GM18907 (cell line): ENCODE results near the gene ABCA3.

Source experiments
- ATAC-seq: cut with Tn5 transposase; IDR thresholded peaks from one replicate; pipeline ENCODE4 v1.9.1; 2021; ENCODE audit warnings: mild to moderate bottlenecking, moderate library complexity; ENCODE audit not compliant: unreplicated experiment

The ABCA3 gene

DNA sequence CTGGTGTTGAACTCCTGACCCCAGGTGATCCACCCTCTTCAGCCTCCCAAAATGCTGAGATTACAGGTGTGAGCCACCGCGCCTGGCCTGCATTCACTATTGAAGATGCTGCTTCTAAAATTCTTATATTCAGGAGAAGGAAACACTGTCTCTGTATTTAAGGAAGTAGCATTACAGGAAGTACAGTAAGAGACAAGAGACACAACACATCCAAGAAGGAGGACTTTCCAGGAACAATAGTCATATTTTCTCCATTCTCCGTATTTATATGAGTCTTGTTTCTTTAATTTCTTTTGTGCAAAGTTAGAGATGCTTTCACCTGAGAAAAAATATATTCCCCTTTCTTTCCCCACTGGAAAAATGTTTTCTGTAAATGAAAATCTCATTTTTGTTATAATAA, 18.3 kb upstream of the ABCA3 start:
- no peak for ATAC-seq

DNA sequence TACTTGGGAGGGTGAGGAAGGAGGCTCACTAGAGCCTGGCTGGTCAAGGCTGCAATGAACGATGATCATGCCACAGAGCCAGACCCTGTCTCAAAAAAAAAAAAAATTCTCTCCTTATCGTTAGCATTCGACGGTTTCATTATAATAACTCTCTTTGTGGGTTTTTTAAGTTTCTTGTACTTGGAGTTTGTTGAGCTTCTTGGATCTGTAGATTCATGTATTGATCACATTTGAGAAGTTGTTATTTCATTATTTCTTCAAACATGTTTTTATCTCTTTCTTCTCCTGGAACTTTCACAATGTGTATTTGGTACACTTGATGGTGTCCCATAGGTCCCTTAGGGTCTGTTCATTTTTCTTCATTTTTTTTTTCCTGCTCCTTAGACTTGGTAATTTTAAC, 16.8 kb upstream of the ABCA3 start:
- no peak for ATAC-seq

DNA sequence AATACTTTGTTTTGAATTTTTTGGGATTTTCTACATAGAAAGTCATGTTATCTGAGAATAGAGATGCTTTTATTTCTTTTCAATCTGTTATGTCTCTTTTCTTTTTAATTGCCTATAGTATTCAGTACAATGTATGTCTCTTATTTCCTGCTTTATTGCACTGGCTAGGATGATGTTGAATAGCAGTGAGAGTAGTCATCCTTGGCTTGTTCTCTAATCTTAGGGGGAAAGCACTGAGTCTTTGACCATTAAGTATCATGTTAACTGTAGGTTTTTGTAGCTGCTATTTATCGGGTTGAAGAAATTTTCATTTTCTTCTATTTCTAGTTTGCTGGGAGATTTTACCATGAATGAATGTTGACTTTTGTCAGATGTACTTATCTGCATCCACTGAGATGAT, 10.0 kb upstream of the ABCA3 start:
- ATAC-seq, result no peak

DNA sequence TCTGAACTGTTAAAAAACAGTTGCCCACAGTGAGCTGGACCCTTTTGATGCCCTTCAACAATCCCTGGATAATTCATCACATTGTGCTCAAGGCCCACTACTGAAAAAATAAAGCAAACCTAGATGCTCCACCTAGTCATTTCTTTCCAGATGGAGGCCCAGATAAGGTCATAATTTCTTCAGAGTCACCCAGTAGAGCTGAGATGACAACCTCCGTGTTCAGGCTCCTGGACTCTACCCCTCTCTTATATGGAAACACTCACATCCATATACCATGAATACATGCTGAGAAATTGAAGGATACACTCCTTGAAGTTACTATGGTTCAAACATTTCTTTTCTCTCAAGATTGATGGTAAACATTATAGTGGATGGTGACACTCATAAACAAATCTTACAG, 2.7 kb upstream of the ABCA3 start:
- ATAC-seq, result no peak

DNA sequence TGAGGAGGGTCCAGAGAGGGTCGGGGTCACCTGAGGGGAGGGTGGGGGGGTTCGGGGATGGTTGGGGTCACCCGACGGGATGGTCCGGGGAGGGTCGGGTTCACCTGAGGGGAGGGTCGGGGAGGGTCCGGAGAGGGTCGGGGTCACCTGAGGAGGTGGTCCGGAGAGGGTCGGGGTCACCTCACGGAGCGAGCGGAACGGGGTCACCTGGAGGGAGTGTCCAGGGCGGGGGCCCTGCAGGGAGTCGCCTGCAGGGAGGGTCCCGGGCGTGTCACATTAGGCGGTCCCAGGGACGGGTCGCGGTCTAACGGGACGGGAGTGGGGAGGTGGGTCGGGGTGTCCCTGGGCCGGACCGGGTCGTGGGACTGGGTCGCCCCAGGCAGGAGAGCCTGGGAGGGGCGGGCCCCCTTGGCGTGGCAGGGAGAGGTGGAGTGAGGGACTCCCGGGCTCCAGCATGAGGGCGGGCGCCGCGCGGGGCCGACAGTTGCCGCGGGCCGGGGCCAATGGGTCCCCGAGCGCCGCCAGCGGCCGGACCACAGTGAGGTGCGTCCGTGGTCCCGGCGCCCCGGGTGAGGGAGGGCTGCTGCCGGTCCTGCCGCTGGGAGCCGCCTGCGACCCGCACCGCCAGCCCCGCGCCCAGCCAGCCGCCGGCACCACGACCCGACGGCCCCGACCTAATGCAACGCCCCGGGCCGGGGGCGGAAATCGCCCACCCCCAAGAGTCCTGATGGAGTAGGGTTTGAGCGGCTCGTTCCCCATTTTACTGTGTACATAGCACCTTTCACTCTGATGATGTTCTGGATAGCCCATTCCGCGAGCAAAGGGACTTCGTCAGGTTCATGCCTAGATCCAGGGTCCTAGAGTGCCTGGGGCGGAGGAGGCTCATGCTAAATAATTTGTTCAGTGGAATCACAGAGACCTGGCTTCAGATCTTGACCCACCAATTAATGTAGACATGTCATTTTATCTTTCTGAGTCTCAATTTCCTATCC, 1.2 kb upstream of the ABCA3 start:
- no peak for ATAC-seq

DNA sequence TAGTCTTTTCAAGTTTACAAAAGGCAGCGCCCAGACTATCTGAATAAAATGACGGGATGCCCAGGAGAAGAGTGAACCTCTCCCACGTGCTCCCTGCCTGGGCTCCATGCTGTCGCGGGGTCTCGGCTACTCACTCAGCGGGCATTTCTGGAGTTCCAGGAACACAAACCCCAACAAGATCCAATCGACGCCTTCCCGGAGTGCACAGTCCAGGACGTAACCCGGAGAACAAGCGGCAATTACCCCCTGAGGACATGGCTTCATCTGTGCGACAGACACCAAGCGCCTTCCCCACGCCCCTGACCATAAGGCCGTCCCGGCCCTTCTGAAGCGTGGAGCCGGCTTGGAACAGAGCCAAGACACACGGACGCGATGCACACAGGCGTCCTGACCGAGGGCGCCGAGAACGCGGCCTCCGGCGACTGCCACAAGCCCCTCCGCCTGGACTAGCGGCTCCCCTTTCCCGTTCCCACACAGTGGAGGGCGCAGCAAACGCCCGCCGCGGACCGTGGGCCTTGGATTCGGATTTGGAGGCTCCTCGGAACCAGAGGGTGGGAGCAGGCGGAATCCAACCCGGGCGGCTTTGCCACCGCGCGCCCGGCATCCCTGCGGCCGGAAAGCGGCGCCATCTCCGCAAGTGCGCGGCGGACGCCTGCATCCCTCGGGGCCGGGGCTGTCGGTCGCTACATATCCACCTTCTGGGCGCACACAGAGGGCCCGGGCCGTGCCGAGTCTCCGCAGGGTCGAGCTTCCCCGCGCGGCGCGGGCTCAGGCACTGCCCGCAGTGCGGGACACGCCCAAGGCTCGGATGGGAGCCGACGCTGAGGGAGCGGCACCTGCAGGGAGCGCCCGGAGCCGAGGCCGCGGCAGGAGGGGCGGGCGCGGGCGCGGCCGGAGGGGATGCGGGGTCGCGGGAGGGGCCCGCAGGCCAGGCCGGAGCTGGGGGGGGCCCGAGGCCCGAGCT, 725 bp downstream of the ABCA3 start:
- ATAC-seq, result peak; percentile 38

DNA sequence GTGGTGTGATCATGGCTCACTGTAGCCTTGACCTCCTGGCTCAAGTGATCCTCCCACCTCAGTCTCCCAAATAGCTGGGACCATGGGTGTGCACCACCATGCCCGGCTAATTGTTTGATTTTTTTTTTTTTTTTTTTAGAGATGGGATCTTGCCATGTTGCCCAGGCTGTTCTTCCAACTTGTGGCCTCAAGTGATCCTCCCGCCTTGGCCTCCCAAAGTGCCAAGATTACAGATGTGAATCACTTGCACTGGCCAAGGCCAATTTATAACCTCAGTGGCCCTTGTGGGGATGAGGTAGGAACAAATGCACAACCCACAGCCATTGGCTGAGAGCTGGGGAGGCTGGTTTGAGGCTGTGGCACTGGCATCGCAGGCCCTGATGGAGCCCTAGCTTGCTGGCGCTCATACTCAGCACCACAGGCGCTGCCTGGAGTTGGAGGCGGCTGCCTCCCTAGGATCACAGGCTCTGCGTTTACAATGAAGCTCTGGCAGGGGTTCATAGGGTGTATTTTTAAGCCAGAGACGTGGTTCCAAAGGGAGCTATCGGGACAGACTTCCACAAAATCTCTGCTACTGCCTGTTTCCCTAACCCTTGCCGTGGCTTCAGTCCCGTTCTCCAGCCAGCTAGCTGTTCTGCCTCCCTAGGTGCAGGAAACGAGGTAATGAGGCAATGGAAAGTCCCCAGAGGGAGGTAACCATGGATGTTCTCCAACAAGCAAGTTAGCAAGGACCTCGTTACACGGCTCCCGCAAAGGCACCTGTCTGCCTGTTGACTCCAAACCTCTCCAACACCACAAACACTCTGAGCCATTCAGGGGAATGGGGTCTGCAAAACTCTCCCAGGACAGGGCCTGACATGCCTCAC, 2.9 kb downstream of the ABCA3 start:
- ATAC-seq, result no peak

DNA sequence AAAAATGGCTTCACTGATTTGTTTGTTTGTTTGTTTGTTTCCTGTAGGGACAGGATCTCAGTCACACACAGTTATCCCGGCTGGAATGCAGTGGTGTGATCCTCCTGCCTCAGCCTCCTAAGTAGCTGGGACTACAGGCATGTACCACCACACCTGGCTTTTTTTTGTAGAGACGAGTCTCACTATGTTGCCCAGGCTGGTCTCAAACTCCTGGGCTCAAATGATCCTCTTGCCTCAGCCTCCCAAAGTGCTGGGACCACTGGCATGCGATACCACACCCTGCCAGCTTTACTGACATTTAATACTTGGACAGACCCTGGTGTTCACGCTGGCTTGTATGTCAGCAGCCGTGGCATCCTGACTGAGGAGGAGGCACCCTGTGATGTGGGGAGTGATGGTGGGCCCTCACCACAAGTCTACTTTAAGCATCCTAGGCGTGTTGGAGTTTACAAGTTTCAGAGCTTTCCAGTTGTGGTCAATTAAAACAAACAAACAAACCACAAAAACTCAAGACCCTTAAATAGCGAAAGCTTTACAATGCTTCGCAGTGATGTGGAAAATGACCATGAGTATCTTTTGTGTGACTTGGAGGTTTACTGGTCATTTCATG, 5.1 kb downstream of the ABCA3 start:
- ATAC-seq, result no peak

DNA sequence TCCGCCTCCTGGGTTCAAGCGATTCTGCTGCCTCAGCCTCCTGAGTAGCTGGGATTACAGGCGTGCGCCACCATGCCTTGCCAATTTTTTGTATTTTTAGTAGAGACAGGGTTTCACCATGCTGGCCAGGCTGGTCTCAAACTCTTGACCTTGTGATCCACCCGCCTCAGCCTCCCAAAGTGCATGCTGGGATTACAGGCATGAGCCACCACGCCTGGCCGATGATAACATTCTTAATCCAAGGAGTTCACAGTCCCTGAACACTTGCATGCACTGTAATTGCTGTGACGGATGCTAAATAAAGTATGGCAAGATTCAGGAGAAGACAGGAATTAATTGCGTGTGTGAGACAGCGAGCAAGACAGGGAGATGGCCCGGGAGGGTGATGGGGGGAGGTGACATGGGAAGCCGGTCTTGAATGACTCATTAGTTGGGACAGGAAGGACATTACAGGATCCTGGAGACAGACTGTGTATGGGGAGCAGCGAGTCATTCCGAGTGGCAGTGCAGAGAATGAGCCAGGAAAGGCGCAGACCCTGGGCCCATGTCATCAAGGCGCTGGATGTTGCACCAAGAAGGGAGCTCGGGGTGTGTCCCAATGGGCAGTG, 6.7 kb downstream of the ABCA3 start:
- ATAC-seq, result no peak

DNA sequence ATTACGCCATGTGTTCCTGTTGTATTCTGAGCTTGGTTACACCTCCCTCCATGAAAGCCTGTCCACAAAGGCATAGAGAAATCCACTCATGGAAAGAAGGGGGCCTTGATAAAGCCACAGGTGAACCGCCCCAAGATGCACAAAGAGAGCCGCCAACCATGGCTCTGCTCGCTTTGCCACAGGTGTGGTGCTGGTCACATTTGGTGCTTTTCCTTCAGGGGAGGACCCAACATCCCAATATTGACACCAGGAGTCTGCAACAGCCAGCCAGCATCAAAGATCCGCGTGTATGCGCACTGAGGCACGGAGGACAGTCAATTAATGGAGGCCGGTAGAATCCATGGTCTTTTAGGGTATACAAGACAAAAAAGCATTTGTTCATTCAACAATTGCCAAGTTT, 7.3 kb downstream of the ABCA3 start:
- no peak for ATAC-seq

DNA sequence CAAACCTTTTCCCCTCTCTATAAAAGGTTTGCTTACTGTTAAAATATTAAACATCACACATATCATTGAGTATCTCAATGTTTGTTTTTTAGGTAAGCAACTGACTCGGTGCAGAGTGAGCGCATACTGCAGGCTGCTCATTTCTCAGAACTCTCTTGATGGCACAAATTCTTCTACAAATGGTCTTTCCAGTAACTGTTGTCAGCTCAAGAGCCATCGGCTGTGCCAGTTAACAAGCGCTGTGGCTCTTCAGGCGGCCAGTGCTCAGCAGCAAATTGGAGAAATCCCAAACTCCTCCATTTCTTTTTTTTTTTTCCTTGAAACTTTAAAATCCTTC, 8.6 kb downstream of the ABCA3 start:
- no peak for ATAC-seq

DNA sequence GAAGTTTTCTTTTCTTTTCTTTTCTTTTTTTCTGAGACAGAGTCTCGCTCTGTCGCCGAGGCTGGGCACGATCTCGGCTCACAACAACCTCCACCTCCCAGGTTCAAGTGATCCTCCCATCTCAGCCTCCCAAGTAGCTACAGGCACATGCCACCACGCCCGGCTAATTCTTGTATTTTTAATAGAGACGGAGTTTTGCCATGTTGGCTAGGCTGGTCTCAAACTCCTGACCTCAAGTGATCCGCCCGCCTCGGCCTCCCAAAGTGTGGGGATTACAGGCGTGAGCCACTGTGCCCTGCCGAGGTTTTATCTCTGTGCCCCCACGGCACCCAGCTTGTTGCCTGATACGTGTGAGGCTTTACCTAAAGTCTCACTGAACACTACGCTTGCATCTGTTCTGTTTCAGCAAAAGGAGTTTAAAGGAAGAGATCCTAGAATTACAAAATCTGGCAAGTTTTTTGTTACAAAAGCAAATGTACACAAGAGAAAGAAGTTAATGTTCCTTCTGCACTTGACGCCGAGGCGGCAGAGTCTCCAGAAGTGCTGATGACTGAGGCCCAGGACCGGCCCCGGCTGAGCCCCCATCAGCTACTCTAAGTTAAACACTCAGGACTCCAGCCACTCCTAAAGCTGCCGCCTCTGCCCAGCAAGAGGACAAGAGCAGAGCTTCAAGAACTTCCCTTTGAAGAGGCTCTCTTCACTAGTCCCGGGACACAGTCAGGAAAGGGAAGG, 9.2 kb downstream of the ABCA3 start:
- ATAC-seq, result no peak

DNA sequence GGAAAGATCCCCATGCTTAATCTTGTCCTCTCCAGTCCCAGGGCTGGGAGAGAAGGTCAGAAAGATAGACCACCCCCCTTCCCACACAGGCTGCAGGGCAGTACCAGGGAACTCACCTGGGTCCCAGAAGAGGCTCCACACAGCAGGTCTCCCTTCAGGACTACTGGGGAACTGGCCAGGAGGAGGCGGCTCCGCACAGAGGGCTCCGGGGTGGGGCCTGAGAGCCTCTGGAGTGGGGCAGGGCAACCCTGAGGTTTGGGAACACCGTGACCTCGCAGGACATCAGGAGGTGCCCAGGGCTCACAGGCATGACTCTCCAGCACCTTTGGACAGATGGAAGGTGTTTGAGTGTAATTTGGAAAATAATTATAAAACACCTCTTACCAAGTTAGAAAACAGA, 11.0 kb downstream of the ABCA3 start:
- ATAC-seq, result no peak

DNA sequence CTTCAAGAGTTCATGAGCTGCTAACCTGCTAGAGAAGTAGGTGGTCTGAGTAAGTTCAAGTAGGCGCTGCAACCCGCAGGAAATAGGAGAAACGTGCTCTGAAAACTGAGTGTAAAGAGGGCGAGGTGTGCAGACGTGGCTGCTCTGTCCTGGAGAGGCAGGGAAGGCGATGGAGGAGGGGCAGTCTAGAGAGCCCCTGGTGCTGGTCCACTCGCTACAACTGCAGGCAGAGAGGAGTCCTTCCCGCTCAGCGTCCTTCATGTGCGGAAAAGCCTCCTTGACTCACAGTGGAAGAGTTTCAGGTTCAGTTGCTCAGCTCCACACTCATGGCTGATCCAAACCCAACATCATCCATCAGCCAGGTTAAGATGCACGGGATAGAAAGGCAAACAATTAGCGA, 12.1 kb downstream of the ABCA3 start:
- no peak for ATAC-seq

DNA sequence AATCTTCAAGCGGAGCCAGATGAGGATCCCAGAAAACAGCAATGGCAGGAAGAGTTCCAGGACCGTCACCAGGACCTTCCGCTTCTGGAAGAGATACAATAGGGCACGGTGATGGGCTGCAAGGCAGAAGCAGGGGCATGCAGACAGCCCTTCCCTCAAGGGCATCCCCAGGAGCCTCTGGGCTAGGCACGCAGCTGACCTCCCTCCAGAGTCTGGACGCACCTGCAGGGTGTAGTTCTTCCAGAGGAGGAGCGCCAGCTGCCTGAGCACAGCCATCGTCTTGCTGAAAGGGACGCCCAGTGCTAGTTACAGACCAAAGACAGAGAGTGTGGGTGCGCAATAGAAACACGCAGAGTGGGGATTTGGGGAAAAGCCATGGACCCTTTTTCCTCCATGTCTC, 14.3 kb downstream of the ABCA3 start:
- ATAC-seq, result no peak

DNA sequence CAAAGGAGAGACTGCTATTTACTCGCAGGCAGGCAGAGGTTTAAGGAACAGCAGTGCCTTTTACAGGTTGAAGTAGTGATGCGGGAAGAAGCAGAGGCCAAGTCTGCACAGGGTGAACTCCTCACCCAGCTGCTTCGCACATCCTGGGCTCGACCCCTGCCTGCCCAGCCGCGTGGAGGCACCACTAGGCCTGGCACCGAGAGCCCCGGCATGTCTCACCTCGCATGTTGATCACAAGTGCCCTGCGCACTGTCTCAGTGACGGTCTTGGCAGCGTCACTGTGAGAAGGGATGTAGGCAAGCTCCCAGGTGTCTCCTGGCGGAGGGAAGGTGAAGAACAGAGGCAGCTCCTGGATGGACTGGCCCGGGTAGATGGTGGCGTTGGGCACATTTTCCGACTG, 14.7 kb downstream of the ABCA3 start:
- ATAC-seq, result no peak

DNA sequence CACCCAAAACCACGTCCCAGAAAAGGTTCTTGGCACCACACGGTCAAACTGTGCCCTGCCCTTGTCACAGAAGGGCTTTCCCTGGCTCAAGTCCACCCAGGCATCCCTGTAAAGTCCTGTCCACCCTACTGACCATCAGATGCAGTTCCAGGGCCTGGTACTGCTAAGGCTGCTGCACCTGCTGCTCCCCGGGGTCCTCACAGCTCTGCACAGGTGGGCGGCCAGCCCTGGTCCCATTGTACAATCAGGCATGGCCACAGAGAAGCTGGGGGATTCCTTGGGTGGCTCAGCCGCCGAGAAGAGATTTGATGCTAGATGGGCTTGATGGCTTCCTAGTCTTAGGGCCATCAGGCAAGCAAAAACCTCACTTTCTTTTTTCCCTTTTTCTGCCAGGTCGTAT, 15.3 kb downstream of the ABCA3 start:
- no peak for ATAC-seq

DNA sequence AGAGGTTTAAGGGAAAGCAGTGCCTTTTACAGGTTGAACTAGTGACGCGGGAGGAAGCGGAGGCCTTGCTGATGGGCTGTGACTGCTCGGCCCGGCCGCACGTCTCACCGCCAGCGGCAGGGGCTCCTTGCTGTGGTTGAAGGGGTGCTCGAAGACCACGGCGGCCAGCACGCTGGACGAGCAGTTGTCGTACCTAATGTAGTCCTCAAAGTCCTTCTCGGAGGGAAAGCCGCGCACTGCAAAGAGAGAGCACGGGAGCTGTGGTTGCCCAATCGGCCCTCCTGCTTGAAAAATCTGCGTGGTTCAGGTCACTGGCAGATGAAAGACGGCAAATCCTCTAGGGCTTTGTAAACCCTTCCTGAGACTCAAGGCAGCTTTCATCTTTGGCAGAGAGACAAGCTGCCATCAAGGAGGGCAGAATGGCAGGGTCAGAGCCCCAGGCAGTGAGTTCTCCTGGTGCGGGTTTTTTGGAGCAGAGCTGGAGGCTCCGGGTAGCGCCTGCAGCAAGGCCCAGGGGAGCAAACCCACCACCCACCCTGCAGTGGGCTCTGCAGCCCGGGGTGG, 16.1 kb downstream of the ABCA3 start:
- no peak for ATAC-seq

DNA sequence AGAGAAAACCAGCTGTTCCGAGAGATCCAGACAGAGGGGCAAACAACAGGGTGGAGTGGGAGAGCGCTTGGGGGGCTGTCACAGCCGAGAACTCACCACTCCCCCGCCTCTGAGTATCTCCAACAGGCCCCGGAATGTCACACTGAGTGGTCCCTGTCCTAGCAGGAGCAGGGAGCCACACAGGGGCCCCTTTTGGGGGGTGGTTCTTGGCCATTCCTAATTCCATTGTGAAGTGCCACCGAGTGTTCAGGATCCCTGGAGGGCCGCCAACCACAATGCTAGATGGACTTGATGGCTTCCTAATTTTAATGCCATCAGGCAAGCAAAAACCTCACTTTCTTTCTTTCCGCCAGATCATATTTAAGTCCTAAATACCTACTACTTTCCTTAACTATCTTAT, 16.8 kb downstream of the ABCA3 start:
- no peak for ATAC-seq
